HG02759 (cell line): ENCODE results near the gene CALCR.
"Not testable (repeated sequence)": the region's sequence is repeated elsewhere in the genome, so short reads cannot be mapped to it uniquely, and the experiment has no call there.

Experiments
- ATAC-seq: cut with Tn5 transposase; IDR thresholded peaks from one replicate; pipeline ENCODE4 v1.9.1; 2021; ENCODE audit warnings: mild to moderate bottlenecking, moderate library complexity; ENCODE audit not compliant: unreplicated experiment

CALCR gene

DNA sequence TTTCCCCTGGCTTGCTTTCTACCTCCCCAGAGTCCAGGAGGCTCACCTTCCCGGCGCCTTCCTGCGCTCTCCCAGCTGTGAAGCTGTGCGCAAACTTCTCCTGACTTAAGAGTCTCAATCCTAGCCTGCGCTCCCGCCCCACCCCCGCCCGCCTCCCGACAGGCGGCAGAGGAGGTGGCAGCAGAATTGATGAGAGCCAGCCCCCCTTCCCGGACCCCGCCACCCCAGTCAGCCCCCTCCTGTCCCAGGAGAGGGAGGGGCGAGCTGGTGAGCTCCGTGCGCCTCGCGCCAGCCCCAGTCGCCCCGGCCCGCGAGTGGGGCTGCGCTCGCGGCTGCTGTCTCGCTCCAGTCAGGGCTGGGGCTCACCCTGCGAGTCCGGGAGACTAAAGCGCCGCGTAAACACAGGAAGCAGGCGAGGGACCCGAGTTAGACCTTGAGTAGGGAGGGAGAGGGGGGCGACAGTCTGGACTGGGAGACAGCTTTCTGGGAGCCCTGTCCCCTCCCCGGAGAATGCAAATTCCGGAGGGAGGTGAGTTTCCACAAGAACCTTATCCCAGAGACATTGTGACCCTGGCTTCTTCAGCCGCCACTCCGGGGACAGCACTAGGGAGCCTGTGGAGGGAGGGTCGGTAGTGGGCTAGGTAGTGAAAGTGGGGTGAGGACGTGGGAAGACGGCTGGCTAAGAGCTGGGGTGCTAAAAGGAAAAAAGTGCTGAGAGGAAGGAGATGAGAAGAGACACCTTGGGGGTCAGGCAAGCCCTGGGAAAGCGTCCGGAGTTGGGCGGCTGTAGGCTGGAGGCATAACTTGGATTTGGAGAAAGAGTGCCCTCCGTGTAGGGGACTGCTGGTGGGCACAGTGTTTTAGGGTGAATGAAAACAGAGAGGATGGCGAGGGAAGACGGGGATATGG lies at the start of gene CALCR:
TSS of gene CALCR (minus strand) at position 79 of the 909 bp plus-strand sequence. CDS start 87,743 bp downstream, outside the sequence.
- no peak for ATAC-seq

DNA sequence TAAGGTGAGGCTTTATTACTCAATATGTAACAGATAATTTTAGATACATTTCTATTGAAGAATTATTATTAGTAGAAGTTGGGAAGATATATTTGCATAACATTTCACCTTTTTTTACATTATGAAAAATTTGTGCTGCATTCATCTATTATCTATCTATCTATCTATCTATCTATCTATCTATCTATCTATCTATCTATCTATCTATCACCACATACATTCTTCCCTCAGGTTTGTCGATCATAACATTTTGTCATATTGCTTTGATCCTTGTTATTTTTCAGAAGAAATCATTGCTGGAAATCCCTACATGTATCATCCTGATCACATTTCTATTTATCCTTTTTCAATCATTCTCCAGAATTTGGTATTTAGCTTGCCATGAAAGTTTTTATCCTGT lies 49.3 kb upstream of the CALCR start:
- ATAC-seq: no peak

DNA sequence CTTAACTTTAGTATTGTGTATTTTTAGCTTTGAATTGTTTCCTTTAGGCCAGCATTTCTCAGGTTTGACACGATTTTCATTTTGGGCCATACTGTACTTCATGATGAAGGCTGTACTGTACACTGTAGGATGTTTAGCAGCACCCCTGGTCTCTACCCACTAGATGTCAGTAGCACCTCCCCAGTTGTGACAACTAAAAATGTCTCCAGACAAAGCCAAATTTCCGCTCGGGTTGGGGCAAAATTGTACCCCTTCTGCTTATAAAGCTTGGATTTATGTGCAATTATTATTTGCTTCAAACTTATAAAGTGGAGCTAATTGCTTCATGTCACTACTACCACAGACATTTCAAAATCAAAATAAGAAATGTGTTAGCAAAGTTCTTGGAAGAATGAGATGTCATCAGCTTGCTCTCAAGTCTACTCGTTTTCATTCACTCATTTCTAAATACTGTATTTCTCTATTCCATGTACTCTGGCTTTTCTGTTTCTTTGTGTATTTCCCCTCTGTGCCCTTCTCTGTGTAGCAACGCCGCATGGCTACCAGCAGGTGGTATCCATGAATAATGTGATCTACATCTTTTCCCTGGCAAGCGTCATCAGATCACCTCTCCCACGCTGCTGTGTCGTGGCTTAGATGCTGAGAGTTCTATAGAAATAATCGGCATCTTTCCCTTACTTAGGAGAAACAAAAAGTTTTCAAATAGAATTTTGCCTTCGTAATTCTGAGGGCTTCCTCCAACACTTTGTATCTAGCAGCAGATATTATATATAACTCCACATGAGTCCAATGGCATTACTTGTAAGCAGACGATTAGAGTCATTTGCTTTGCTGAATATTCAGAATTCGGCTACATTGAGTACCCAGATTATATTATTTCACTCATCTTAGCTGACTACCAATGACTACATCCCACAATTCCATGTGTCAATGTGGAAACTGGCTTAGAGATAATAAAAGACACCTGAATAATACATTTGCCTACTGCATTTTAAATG lies 47.8 kb upstream of the CALCR start:
- ATAC-seq: no peak

DNA sequence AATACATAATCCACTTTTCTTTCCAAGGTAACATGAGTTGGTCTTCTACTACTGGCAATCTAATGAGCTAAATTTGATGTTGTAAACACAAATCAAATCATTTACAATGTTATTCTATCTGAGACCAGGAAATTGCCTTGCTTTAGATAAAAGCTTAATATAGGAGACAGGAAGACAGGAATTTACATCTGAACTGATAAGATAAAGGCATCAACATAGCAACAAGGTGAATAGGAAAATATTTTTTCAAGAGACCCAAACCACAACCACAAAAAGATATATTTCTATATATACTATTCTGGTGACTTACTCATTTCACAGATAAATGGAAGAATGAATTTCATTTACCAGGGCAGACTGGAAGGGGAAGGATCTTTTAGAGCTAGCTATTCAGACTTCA lies 46.3 kb upstream of the CALCR start:
- ATAC-seq: no peak

DNA sequence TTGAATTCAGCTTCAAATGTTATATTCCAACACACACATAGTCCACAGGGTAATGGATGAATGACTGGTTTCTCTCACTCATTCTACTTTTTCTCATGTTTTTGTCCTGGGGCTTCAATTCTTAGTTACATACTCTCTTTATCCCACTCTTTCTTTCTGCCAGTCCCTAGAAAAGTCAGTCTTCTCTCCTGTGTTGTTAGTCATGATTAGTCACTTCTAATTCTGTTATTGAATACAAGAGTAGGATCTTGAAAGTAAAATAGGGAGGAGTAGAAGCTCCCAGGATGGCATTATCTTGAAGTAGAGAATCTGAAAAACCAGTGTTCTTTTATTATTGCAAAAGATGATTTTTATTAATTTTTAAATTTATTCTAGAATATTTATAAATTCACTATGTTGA lies 45.5 kb upstream of the CALCR start:
- no peak for ATAC-seq

DNA sequence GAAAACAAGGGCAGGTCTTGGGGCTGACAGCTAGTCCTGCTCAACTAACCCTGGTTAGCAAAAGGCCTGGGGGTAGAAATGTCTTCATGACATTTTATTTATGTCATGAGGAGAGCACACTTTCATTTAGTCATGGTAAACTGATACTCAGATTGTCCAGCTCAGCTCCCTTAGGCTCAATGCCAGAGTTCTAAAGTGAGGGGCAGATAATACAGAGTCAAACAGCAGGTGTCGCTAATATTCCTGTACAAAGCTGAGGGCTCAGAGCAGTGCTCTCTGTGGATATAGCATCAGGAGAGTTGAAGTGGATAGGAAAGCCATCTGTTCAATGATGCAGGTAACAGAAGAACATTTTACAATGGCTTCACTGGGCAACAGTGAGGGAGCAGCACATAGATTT lies 26.8 kb upstream of the CALCR start:
- no peak for ATAC-seq

DNA sequence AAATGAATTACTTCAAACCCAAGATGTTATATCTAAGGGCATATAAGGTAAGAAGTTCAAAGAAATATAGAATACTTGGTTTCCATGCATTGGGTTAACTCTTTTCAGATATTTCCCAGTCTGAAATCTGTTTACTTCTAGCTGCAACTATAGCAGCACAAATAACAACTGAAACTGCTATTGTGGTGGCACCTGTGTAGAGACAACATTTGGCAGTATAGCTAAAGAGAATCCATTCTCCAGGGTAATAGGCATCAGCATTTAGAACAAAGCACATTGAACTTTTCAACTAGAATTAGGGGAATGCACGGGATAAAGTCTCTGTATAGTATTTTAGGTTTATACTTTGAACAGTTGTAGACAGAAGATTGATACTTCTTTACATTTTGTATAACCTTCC lies 19.7 kb upstream of the CALCR start:
- no peak for ATAC-seq

DNA sequence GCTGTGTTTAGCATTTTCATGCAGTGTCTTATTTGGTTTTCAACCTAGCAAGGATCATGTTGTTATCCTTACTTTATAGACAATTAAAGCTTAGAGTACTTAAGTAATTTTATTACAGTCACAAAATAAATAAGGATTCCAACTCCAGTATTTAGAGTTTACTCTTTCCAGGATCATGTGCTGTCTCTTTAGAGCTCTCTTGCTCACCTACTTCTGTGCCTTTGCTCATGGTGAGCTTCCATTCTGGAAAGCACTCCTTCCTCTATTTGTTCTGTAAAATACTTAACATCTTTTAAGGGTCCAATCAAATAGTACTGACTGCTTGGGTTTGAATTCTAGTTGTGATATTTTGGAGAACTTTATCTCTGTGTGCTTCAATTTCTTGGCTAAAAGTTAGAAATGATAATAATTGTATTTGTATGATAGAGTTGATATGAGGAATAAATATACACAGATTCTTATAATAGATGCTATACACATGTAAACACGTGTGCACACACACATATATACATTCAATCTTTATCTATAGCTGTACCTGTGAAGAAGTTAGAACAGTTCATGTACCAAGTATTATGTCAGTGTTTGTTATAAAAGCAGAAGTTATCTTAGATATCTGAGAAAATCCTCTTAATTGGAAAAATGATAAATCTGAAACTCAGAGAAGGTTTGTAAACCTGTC lies 18.2 kb upstream of the CALCR start:
- ATAC-seq: no peak

DNA sequence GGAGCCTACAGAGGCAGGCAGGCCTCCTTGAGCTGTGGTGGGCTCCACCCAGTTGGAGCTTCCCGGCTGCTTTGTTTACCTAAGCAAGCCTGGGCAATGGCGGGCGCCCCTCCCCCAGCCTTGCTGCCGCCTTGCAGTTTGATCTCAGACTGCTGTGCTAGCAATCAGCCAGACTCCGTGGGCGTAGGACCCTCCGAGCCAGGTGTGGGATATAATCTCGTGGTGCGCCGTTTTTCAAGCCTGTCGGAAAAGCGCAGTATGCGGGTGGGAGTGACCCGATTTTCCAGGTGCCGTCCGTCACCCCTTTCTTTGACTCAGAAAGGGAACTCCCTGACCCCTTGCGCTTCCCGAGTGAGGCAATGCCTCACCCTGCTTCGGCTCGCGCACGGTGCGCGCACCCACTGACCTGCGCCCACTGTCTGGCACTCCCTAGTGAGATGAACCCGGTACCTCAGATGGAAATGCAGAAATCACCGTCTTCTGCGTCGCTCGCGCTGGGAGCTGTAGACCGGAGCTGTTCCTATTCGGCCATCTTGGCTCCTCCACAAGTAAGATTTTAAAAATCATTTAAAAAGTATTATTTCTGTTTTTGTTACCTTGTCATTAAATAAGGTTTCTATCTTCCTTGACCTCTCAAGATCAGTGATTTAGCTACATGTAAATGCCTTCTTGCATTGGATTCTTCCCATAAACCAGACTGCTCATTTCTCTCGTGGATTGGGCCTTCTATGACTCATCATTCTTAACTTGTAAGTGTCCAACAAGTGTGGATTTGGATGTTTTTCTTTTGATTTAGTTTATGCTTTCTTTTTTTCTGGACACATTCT lies 16.9 kb upstream of the CALCR start:
- ATAC-seq: not testable (repeated sequence)

DNA sequence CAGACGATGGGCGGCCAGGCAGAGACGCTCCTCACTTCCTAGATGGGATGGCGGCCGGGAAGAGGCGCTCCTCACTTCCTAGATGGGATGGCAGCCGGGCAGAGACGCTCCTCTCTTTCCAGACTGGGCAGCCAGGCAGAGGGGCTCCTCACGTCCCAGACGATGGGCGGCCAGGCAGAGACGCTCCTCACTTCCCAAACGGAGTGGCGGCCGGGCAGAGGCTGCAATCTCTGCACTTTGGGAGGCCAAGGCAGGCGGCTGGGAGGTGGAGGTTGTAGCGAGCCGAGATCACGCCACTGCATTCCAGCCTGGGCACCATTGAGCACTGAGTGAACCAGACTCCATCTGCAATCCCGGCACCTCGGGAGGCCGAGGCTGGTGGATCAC lies 11.9 kb upstream of the CALCR start:
- ATAC-seq: not testable (repeated sequence)

DNA sequence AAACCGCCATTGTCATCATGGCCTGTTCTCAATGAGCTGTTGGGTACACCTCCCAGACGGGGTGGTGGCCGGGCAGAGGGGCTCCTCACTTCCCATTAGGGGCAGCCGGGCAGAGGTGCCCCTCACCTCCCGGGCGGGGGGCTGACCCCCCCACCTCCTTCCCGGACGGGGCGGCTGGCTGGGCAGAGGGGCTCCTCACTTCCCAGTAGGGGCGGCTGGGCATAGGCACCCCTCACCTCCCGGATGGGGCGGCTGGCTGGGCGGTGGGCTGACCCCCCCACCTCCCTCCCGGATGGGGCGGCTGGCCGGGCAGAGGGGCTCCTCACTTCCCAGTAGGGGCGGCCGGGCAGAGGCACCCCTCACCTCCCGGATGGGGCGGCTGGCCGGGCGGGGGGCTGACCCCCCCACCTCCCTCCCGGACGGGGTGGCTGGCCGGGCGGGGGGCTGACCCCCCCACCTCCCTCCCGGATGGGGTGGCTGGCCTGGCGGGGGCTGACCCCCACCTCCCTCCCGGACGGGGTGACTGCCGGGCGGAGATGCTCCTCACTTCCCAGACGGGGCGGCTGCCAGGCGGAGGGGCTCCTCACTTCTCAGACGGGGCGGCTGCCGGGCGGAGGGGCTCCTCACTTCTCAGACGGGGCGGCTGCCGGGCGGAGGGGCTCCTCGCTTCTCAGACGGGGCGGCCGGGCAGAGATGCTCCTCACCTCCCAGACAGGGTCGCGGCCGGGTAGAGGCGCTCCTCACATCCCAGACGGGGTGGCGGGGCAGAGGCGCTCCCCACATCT lies 11.4 kb upstream of the CALCR start:
- not testable (repeated sequence) for ATAC-seq

DNA sequence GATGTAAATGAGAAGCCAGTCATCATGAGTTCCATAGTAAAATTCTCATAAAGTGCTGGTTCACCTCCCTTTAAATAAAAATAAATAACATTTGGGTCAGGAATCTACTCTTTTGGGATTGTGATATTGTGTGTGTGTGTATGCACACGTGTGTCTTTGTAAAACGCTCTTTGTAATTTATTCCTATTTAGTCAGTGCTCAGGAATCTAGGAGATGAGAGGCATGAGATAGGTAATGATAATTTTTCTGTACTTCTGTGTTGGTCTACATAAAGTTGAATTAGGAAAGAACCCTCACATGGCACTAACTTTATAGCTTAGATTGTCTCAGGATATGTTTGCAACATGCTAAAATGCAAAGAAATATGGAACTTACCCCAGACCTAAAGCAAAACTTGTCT lies 4.9 kb upstream of the CALCR start:
- no peak for ATAC-seq

DNA sequence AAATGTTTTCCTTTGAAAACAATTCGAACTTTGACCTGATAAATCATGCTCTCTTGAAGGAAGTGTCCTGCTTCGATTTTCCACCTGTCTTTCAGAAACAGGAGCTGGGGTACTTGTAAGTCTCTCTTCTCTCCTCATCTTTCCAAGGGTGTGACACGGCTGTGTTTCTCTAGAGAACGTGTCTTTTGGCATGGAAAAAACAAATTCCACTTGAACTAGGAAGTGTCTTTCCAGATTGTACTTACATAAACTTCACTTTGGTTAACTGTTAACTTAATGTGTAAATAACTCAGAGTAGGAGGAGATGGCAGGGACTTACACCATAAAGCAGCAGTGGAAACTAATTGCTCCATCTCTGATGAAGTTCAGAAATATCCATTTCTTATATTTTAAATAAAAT lies 4.2 kb upstream of the CALCR start:
- no peak for ATAC-seq

DNA sequence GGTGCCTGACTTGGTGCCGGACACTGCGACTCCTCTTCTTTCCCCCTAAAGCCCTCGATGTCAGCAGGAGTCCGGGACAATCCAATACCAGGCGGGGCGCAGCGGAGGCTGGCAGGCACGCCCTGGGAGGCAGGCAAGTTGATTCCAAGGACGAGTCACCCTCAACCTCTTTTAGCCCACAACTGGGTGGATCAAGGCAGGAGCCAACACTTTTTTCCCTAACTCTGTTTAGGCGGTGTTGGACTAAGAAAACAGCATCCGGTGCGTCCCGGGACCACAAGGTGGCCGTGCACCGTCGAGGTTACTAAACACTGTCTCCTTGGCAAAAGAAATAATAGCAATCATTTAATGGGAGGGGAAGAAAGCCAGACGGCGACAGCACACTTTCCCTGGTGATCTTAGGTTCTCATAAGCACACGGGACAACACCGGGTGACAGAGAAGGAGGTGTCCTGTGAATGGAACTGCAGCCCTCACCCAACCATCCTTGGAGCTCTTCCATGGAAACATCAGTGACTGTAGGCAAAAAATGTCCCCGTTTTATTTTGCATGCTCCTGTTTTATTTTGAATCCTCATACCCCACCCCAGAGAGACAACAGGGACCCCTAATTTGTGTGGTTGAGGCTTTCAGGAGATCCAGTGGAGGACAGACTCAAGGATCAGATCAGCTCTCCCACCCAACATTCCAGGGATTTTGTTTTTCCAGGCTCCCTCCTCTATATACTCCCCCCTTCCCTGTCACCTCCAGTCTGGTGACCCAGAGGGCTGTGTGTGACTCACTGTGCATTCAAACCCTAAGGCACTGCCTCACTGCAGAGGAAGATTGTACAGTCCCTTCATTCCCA lies 1.3 kb upstream of the CALCR start:
- ATAC-seq: no peak

DNA sequence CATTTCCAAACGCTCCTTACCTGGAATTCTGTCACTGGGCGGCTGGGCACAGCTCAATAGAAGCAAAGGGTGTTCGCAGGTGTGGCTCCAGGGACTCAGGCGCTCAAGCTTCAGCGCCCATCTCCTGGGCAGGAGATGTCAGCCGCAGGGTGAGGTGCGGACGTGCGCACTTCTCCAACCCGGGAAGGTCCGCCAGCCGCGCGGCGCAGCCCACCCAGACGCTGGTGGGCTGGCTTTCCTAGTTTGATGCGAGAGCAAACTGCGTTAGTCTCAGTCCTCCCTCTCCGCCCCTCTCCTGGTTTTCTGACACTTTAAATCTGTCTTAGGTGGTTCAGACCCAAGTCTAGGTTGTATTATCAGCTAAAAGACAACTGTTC lies 267 bp downstream of the CALCR start:
- no peak for ATAC-seq

DNA sequence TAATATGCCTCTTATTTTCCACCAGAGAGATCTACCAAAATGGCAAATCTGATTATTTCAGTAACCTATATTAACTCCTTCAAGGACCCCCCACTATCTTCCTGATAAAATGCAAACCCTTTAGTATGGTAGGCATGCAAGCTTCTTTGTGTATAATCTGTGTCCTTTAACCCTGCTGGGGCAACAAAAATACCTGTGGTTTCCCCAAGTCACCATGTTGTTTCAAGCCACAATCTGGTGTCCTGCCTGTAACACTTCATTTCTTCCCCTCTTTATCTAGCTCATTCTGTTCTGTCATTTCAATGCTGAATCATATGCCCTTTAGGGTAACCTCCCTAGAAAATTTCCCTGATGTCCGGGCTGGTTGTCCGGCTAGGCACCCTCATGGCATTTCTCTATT lies 5.3 kb downstream of the CALCR start:
- no peak for ATAC-seq

DNA sequence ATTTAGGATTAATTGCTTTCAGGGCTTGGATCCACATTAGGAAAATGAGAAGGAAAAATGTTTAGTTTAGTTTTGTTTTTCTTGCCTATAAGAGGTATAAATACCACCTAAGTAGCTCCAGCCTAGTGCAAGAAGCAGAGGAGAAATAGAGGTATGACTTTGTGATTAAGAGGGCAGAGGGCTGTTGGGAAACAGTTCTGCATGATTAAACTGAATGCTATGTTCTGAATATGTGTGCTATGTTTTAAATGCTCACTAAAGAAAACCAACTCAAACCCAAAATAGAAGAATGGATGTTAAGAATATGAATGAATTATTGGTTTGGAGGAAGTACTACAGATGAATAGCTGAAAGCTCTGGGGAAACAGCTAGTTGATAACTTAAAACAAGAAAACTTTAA lies 7.6 kb downstream of the CALCR start:
- ATAC-seq: no peak

DNA sequence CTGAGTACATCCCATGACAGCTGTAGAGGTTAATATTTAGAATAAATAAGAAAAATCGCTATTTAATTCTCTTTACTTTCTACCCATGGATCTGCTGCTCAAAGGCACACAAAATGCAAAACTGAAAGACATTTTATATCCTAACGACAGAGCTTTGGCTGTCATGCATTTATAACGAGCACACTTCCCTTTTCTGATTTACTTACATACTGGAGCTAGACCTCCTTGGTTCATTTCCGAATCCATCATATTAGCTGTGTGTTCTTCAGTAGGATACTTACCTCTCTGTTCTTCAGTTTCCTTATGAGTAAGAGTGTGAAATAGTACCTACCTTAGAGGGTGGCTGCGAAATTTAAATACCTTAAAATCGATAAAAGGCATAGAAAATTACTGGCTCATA lies 10.9 kb downstream of the CALCR start:
- no peak for ATAC-seq

DNA sequence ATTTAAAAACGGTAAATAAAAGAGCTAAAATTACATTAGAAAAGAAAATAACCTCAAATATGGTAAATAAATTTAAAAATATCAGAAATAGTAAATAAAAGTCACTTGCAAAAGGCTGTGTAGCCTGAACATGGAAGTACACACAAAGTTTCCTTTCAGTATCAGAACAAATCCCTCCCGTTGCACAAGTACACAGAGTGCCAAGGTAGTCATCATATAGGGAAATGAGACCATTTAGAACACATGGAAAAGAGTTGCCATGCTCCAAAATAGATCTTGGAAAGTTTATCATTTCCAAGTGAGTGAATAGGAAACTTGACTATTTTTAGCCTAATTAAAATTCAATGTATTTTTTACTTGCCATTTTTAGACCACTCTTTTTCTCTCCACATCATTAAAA lies 11.6 kb downstream of the CALCR start:
- no peak for ATAC-seq
